IMR-90 (cell line): ENCODE measurements around the gene DGKB. TPM values are rescaled to one million over a fixed set of nuclear protein-coding genes. Genes with fewer than 3 reads are reported as not detected.

Experiments used
- ATAC-seq: fragments of 200-7000 bp; cut with Tn5 transposase; 2 replicates; pipeline ENCODE4 v1.9.1; 2020; ENCODE audit warnings: low read depth, mild to moderate bottlenecking, moderate library complexity
- BruUV-seq: library from RNA; stranded (reverse); fragments of 400-500 nt; replicated peaks from 2 replicates; lab custom pipeline; 2021; lab: Mats Ljungman, UMichigan
- CTCF ChIA-PET: fragments of 300-600 bp; formaldehyde crosslinking; extraction: SDS; loops from one replicate; lab custom pipeline; 2021; ENCODE audit warnings: antibody characterized with exemption; lab: Yijun Ruan, JAX
- POLR2A ChIA-PET: fragments of 300-600 bp; sonication (Branson Sonifier 250); formaldehyde crosslinking; loops from one replicate; lab custom pipeline; 2022; ENCODE audit warnings: antibody characterized with exemption; ENCODE audit not compliant: unreplicated experiment; lab: Charles Lee
- DNase-seq: peaks from one replicate; pipeline ENCODE4 v3.0.0; 2013
- H2AFZ ChIP-seq: replicated peaks from 2 replicates; pipeline ENCODE3; 2013; ENCODE audit warnings: low read length, mild to moderate bottlenecking; ENCODE audit not compliant: poor library complexity
- H2AK5ac ChIP-seq: 2 replicates; pipeline ENCODE4 v1.6.1; 2013; ENCODE audit warnings: low read depth, low read length, inconsistent platforms
- H2AK9ac ChIP-seq: replicated peaks from 2 replicates; pipeline ENCODE3; 2013; ENCODE audit warnings: mild to moderate bottlenecking, low read depth, low read length, moderate library complexity; ENCODE audit not compliant: poor library complexity
- H2BK120ac ChIP-seq: 2 replicates; pipeline ENCODE4 v1.6.1; 2013; ENCODE audit warnings: low read depth, low read length, inconsistent platforms
- H2BK15ac ChIP-seq: 3 replicates; pipeline ENCODE4 v1.6.1; 2013; ENCODE audit warnings: low read depth, low read length, inconsistent platforms
- H2BK20ac ChIP-seq: 2 replicates; pipeline ENCODE4 v1.6.1; 2013; ENCODE audit warnings: low read depth, mild to moderate bottlenecking, inconsistent platforms, low read length, moderate library complexity
- H2BK5ac ChIP-seq: 2 replicates; pipeline ENCODE4 v1.6.1; 2013; ENCODE audit warnings: mild to moderate bottlenecking, low read depth, low read length, inconsistent platforms; ENCODE audit not compliant: poor library complexity, severe bottlenecking
- H3K14ac ChIP-seq: replicated peaks from 2 replicates; pipeline ENCODE4 v1.6.1; 2013; ENCODE audit warnings: low read depth, low read length, inconsistent platforms
- H3K18ac ChIP-seq: 2 replicates; pipeline ENCODE4 v1.6.1; 2013; ENCODE audit warnings: low read depth, low read length, control low read depth
- H3K23ac ChIP-seq: 2 replicates; pipeline ENCODE4 v1.6.1; 2013; ENCODE audit warnings: low read depth, low read length, inconsistent platforms
- H3K27ac ChIP-seq: 2 replicates; pipeline ENCODE4 v1.5.1; 2013; ENCODE audit warnings: mild to moderate bottlenecking, control low read depth, low read length; ENCODE audit not compliant: insufficient read depth
- H3K27me3 ChIP-seq: 2 replicates; pipeline ENCODE4 v1.6.1; 2013; ENCODE audit warnings: low read length; ENCODE audit not compliant: control insufficient read depth, insufficient read depth
- H3K36me3 ChIP-seq: 2 replicates; pipeline ENCODE4 v1.6.1; 2013; ENCODE audit warnings: low read length, mixed read lengths; ENCODE audit not compliant: control insufficient read depth, insufficient read depth
- H3K4ac ChIP-seq: 2 replicates; pipeline ENCODE4 v1.6.1; 2013; ENCODE audit warnings: low read depth, low read length, inconsistent platforms
- H3K4me1 ChIP-seq: 2 replicates; pipeline ENCODE4 v1.6.1; 2013; ENCODE audit warnings: low read length, mixed read lengths; ENCODE audit not compliant: control insufficient read depth, insufficient read depth
- H3K4me2 ChIP-seq: 2 replicates; pipeline ENCODE4 v1.6.1; 2013; ENCODE audit warnings: low read depth, mild to moderate bottlenecking, control low read depth, low read length, moderate library complexity
- H3K4me3 ChIP-seq: 2 replicates; pipeline ENCODE4 v1.5.1; 2013; ENCODE audit warnings: low read depth, mild to moderate bottlenecking, control low read depth, low read length, moderate library complexity; ENCODE audit not compliant: insufficient read depth
- H3K56ac ChIP-seq: 2 replicates; pipeline ENCODE4 v1.6.1; 2013; ENCODE audit warnings: low read length, inconsistent platforms; ENCODE audit not compliant: insufficient read depth; ENCODE audit errors: extremely low read depth
- H3K79me1 ChIP-seq, 2 experiments: 2 replicates each; pipeline ENCODE4 v1.6.1; 2013; ENCODE audit warnings: low read length in 2 of 2, inconsistent platforms in 1 of 2, low read depth in 1 of 2
- H3K9ac ChIP-seq: 2 replicates; pipeline ENCODE4 v1.6.1; 2013; ENCODE audit warnings: low read depth, low read length, control low read depth
- H3K9me1 ChIP-seq: 2 replicates; pipeline ENCODE4 v1.6.1; 2013; ENCODE audit warnings: low read length, inconsistent platforms; ENCODE audit not compliant: insufficient read depth
- H3K9me3 ChIP-seq: 2 replicates; pipeline ENCODE4 v1.6.1; 2013; ENCODE audit warnings: low read length; ENCODE audit not compliant: control insufficient read depth, insufficient read depth
- H4K20me1 ChIP-seq: 2 replicates; pipeline ENCODE4 v1.6.1; 2013; ENCODE audit warnings: low read length, inconsistent platforms; ENCODE audit not compliant: insufficient read depth
- H4K5ac ChIP-seq: 2 replicates; pipeline ENCODE4 v1.6.1; 2013; ENCODE audit warnings: mild to moderate bottlenecking, low read depth, low read length, control low read depth
- H4K8ac ChIP-seq, 2 experiments: 2 replicates each; pipeline ENCODE4 v1.6.1; 2013; ENCODE audit warnings: low read depth in 2 of 2, low read length in 2 of 2, control low read depth in 1 of 2, inconsistent platforms in 1 of 2
- H4K91ac ChIP-seq: 2 replicates; pipeline ENCODE4 v1.6.1; 2013; ENCODE audit warnings: low read depth, low read length, inconsistent platforms; ENCODE audit not compliant: insufficient read depth
- BHLHE40 ChIP-seq: fragments of 150-350 bp; IDR thresholded peaks from 2 replicates; pipeline ENCODE4 v1.6.1; 2016; ENCODE audit warnings: mild to moderate bottlenecking, low read depth, low read length
- CEBPB ChIP-seq: IDR thresholded peaks from 2 replicates; pipeline ENCODE4 v1.6.1; 2012; ENCODE audit warnings: low read depth, low read length, improper control_type of control experiment
- CHD1 ChIP-seq: IDR thresholded peaks from 2 replicates; pipeline ENCODE4 v1.6.1; 2012; ENCODE audit warnings: low read depth, low read length, improper control_type of control experiment
- CTCF ChIP-seq: conservative IDR thresholded peaks from 2 replicates; pipeline ENCODE4 v1.5.1; 2012; ENCODE audit warnings: mild to moderate bottlenecking, low read depth, low read length, improper control_type of control experiment
- ELK1 ChIP-seq: fragments of 150-350 bp; IDR thresholded peaks from 2 replicates; pipeline ENCODE4 v1.6.1; 2016; ENCODE audit warnings: low read depth, mild to moderate bottlenecking, low read length, moderate library complexity, borderline replicate concordance
- FOS ChIP-seq: fragments of 150-350 bp; IDR thresholded peaks from 2 replicates; pipeline ENCODE4 v1.6.1; 2016; ENCODE audit warnings: low read depth, low read length
- MAFK ChIP-seq: IDR thresholded peaks from 2 replicates; pipeline ENCODE4 v1.6.1; 2012; ENCODE audit warnings: low read depth, low read length, improper control_type of control experiment
- MXI1 ChIP-seq: IDR thresholded peaks from 2 replicates; pipeline ENCODE4 v1.6.1; 2012; ENCODE audit warnings: low read depth, mild to moderate bottlenecking, low read length, moderate library complexity, borderline replicate concordance
- NFE2L2 ChIP-seq: fragments of 150-350 bp; IDR thresholded peaks from 2 replicates; pipeline ENCODE4 v1.6.1; 2016; ENCODE audit warnings: low read depth, mild to moderate bottlenecking, low read length
- POLR2A ChIP-seq: IDR thresholded peaks from 2 replicates; pipeline ENCODE4 v1.6.1; 2012; ENCODE audit warnings: mild to moderate bottlenecking, low read depth, low read length
- RAD21 ChIP-seq: IDR thresholded peaks from 2 replicates; pipeline ENCODE4 v1.6.1; 2012; ENCODE audit warnings: low read length, improper control_type of control experiment
- RCOR1 ChIP-seq: IDR thresholded peaks from 2 replicates; pipeline ENCODE4 v1.6.1; 2012; ENCODE audit warnings: mild to moderate bottlenecking, low read length, improper control_type of control experiment; ENCODE audit not compliant: insufficient replicate concordance
- RFX5 ChIP-seq: IDR thresholded peaks from 2 replicates; pipeline ENCODE4 v1.8.0; 2012; ENCODE audit warnings: low read depth, mild to moderate bottlenecking, low read length, moderate library complexity
- SMC3 ChIP-seq: fragments of 150-350 bp; IDR thresholded peaks from 2 replicates; pipeline ENCODE4 v1.6.1; 2016; ENCODE audit warnings: low read depth, mild to moderate bottlenecking, antibody characterized with exemption, low read length, moderate library complexity
- USF2 ChIP-seq: fragments of 150-350 bp; IDR thresholded peaks from 2 replicates; pipeline ENCODE4 v1.6.1; 2017; ENCODE audit warnings: mild to moderate bottlenecking, antibody characterized with exemption, low read length, low read depth
- WGBS, 2 experiments: methylation state at CpG; one replicate each; pipeline versions ENCODE4 v1.1.5 to v1.1.7; 2013; ENCODE audit warnings: missing lambda C conversion rate in 2 of 2; ENCODE audit not compliant: insufficient read length in 1 of 2; ENCODE audit errors: extremely low coverage in 2 of 2; 5-methylcytosine and 5-hydroxymethylcytosine counted together
- dilution Hi-C: fragments of 300-500 bp; cut with HindIII; formaldehyde crosslinking; loops from one replicate; pipeline ENCODE4 v1.14.3; 2018; ENCODE audit warnings: low sequenced_read_pairs; ENCODE audit not compliant: unreplicated experiment
- in situ Hi-C: fragments of 300-500 bp; cut with MboI; formaldehyde crosslinking; loops from 3 replicates; pipeline ENCODE4 v1.14.3; 2019; ENCODE audit warnings: low sequenced_read_pairs, inconsistent platforms, mixed read lengths
- intact Hi-C: fragments of 100-400 bp; cut with micrococcal nuclease; formaldehyde crosslinking; loops from 2 replicates; pipeline ENCODE4 v1.10.0; 2022
- polyA plus RNA-seq, 3 experiments: library from polyadenylated mRNA; depleted of rRNA; stranded (reverse); fragments of >200 nt; gene quantifications; 2 replicates each; pipeline ENCODE4 v1.2.3, GENCODE V29; 2012; ENCODE audit warnings: low replicate concordance in 1 of 3
- total RNA-seq: library from RNA; depleted of rRNA; stranded (reverse); fragments of >200 nt; gene quantifications from 2 replicates; pipeline ENCODE4 v1.2.3, GENCODE V29; 2012

The DGKB gene
- total and polyA plus RNA-seq, 2 of the 4 experiments (the other 2 are of a cell fraction) = not detected

- ChIA-PET CTCF (no interaction called here), POLR2A (no interaction called here)
- dilution Hi-C loops = no loop called here
- no peak for ATAC-seq
- Histone ChIP-seq H2BK20ac (no peak overlapping the region), H3K9ac (no peak overlapping the region), H3K23ac (no peak overlapping the region), H3K4ac (no peak overlapping the region), H3K18ac (no peak overlapping the region), H3K4me3 (no peak overlapping the region), H3K14ac (no peak overlapping the region), H4K8ac (no peak overlapping the region), H3K36me3 (no peaks in the 10 kb centered on the region), H2AFZ (no peak overlapping the region), H4K5ac (no peak overlapping the region), H3K4me2 (no peak overlapping the region), H4K20me1 (no peaks in the 10 kb centered on the region), H2BK5ac (no peak overlapping the region), H2AK9ac (no peak overlapping the region), H3K27ac (no peak overlapping the region), H2BK15ac (no peak overlapping the region), H3K56ac (no peak overlapping the region), H2BK120ac (no peak overlapping the region), H3K9me1 (no peaks in the 10 kb centered on the region), H2AK5ac (no peak overlapping the region), H3K79me1 (no peaks in the 10 kb centered on the region), H3K27me3 (no peaks in the 10 kb centered on the region), H4K91ac (no peak overlapping the region), H3K4me1 (no peaks in the 10 kb centered on the region), H3K9me3 (no peaks in the 10 kb centered on the region)
- WGBS, 2 experiments = no CpG with 5 or more reads among the region's 2 CpGs
- intact Hi-C loops = no loop called here
- BruUV-seq = no TSS peak
- TF ChIP-seq MAFK (no peak), FOS (no peak), RFX5 (no peak), POLR2A (no peak), CTCF (no peak), CHD1 (no peak), RCOR1 (no peak), BHLHE40 (no peak), RAD21 (no peak), ELK1 (no peak), MXI1 (no peak), SMC3 (no peak), NFE2L2 (no peak), CEBPB (no peak), USF2 (no peak)
- in situ Hi-C loops = no loop called here
- no peak for DNase-seq
Observed at GRCh38 chr7:14639329-14639728, 263.2 kb downstream of the DGKB start.
